Measurements from ENCODE around the gene ENTHD1.

Gene ENTHD1

DNA sequence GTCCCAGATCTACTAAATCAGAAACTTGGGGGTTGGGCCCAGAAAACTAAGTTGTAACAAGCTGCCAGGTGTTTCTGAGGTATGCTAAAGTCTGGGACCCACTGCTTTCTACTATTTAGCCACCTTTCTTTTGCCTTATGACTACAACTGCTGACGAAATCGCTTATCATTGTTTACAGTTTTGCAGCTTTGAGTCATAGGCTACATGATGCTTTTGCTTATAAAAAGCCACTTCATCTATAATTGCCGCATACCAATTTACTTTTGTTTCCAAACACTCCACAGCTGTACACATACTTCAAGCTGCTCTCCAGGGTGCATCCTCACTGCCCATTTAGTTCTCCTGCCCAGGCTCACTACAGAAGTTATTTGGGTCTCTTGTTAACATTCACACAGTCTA lies 144.7 kb downstream of the ENTHD1 start (continued):
- TF ChIP-seq, protein P1, sequence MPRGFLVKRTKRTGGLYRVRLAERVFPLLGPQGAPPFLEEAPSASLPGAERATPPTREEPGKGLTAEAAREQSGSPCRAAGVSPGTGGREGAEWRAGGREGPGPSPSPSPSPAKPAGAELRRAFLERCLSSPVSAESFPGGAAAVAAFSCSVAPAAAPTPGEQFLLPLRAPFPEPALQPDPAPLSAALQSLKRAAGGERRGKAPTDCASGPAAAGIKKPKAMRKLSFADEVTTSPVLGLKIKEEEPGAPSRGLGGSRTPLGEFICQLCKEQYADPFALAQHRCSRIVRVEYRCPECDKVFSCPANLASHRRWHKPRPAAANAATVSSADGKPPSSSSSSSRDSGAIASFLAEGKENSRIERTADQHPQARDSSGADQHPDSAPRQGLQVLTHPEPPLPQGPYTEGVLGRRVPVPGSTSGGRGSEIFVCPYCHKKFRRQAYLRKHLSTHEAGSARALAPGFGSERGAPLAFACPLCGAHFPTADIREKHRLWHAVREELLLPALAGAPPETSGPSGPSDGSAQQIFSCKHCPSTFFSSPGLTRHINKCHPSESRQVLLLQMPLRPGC (tag by site-specific recombination; IDR thresholded peaks at IDR 0.05) = peak; percentile 98
- TF ChIP-seq BCL11A (tag by site-specific recombination; IDR thresholded peaks at IDR 0.05; ENCODE audit: low read depth) (peak; percentile 70; the same call in 1 of the 2 replicates), SP3 (tag by site-specific recombination; IDR thresholded peaks at IDR 0.05) (peak; percentile 34; the same call in 1 of the 2 replicates), ZNF248 (tag by site-specific recombination; IDR thresholded peaks at IDR 0.05) (no peak), ZNF354C (tag by site-specific recombination; IDR thresholded peaks at IDR 0.05; ENCODE audit: borderline replicate concordance, low read depth) (no peak), ZNF391 (tag by site-specific recombination; IDR thresholded peaks at IDR 0.05; ENCODE audit: borderline replicate concordance, low read depth) (peak; percentile 72; the same call in 1 of the 2 replicates), ZNF423 (tag by site-specific recombination; IDR thresholded peaks at IDR 0.05) (no peak), ZNF560 (tag by site-specific recombination; IDR thresholded peaks at IDR 0.05; ENCODE audit: borderline replicate concordance) (no peak), KLF8 (tag by site-specific recombination; IDR thresholded peaks at IDR 0.05) (peak; percentile 85), SCRT2 (tag by site-specific recombination; IDR thresholded peaks at IDR 0.05) (peak; percentile 55; the same call in 1 of the 2 replicates), ZNF335 (tag by site-specific recombination; conservative IDR thresholded peaks at IDR 0.05) (peak; percentile 53; the same call in 1 of the 2 replicates), FEZF1 (tag by site-specific recombination; IDR thresholded peaks at IDR 0.05) (peak; percentile 99), ZNF837 (tag by site-specific recombination; IDR thresholded peaks at IDR 0.05) (no peak), GLI2 (tag by site-specific recombination; IDR thresholded peaks at IDR 0.05; ENCODE audit: borderline replicate concordance, low read depth) (peak; percentile 77; the same call in 1 of the 2 replicates), OSR2 (tag by site-specific recombination; IDR thresholded peaks at IDR 0.05) (peak; percentile 80), ZNF843 (tag by site-specific recombination; IDR thresholded peaks at IDR 0.05) (peak; percentile 84), ZNF785 (tag by site-specific recombination; IDR thresholded peaks at IDR 0.05) (0 out of 2 replicates have a peak, but pooled peaks have one; percentile 23), EGR2 (tag by site-specific recombination; IDR thresholded peaks at IDR 0.05; ENCODE audit: low read depth) (no peak)
- TF ChIP-seq, protein P2, sequence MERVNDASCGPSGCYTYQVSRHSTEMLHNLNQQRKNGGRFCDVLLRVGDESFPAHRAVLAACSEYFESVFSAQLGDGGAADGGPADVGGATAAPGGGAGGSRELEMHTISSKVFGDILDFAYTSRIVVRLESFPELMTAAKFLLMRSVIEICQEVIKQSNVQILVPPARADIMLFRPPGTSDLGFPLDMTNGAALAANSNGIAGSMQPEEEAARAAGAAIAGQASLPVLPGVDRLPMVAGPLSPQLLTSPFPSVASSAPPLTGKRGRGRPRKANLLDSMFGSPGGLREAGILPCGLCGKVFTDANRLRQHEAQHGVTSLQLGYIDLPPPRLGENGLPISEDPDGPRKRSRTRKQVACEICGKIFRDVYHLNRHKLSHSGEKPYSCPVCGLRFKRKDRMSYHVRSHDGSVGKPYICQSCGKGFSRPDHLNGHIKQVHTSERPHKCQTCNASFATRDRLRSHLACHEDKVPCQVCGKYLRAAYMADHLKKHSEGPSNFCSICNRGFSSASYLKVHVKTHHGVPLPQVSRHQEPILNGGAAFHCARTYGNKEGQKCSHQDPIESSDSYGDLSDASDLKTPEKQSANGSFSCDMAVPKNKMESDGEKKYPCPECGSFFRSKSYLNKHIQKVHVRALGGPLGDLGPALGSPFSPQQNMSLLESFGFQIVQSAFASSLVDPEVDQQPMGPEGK (tag by site-specific recombination; IDR thresholded peaks at IDR 0.05) = peak; percentile 21; the same call in 1 of the 2 replicates
- TF ChIP-seq, protein P3, sequence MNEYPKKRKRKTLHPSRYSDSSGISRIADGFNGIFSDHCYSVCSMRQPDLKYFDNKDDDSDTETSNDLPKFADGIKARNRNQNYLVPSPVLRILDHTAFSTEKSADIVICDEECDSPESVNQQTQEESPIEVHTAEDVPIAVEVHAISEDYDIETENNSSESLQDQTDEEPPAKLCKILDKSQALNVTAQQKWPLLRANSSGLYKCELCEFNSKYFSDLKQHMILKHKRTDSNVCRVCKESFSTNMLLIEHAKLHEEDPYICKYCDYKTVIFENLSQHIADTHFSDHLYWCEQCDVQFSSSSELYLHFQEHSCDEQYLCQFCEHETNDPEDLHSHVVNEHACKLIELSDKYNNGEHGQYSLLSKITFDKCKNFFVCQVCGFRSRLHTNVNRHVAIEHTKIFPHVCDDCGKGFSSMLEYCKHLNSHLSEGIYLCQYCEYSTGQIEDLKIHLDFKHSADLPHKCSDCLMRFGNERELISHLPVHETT (tag by site-specific recombination; IDR thresholded peaks at IDR 0.05) = peak; percentile 90
- TF ChIP-seq, protein P4, sequence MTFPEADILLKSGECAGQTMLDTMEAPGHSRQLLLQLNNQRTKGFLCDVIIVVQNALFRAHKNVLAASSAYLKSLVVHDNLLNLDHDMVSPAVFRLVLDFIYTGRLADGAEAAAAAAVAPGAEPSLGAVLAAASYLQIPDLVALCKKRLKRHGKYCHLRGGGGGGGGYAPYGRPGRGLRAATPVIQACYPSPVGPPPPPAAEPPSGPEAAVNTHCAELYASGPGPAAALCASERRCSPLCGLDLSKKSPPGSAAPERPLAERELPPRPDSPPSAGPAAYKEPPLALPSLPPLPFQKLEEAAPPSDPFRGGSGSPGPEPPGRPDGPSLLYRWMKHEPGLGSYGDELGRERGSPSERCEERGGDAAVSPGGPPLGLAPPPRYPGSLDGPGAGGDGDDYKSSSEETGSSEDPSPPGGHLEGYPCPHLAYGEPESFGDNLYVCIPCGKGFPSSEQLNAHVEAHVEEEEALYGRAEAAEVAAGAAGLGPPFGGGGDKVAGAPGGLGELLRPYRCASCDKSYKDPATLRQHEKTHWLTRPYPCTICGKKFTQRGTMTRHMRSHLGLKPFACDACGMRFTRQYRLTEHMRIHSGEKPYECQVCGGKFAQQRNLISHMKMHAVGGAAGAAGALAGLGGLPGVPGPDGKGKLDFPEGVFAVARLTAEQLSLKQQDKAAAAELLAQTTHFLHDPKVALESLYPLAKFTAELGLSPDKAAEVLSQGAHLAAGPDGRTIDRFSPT (tag by site-specific recombination; IDR thresholded peaks at IDR 0.05) = peak; percentile 86
- TF ChIP-seq, protein P5, sequence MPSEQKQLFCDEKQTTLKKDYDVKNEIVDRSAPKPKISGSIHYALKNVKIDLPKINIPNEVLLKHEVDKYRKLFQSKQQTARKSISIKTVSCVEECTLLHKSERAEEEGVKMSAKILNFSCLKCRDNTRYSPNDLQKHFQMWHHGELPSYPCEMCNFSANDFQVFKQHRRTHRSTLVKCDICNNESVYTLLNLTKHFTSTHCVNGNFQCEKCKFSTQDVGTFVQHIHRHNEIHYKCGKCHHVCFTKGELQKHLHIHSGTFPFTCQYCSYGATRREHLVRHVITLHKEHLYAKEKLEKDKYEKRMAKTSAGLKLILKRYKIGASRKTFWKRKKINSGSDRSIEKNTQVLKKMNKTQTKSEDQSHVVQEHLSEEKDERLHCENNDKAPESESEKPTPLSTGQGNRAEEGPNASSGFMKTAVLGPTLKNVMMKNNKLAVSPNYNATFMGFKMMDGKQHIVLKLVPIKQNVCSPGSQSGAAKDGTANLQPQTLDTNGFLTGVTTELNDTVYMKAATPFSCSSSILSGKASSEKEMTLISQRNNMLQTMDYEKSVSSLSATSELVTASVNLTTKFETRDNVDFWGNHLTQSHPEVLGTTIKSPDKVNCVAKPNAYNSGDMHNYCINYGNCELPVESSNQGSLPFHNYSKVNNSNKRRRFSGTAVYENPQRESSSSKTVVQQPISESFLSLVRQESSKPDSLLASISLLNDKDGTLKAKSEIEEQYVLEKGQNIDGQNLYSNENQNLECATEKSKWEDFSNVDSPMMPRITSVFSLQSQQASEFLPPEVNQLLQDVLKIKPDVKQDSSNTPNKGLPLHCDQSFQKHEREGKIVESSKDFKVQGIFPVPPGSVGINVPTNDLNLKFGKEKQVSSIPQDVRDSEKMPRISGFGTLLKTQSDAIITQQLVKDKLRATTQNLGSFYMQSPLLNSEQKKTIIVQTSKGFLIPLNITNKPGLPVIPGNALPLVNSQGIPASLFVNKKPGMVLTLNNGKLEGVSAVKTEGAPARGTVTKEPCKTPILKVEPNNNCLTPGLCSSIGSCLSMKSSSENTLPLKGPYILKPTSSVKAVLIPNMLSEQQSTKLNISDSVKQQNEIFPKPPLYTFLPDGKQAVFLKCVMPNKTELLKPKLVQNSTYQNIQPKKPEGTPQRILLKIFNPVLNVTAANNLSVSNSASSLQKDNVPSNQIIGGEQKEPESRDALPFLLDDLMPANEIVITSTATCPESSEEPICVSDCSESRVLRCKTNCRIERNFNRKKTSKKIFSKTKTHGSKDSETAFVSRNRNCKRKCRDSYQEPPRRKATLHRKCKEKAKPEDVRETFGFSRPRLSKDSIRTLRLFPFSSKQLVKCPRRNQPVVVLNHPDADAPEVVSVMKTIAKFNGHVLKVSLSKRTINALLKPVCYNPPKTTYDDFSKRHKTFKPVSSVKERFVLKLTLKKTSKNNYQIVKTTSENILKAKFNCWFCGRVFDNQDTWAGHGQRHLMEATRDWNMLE (tag by site-specific recombination; conservative IDR thresholded peaks at IDR 0.05; ENCODE audit: low read depth) = peak; percentile 69
- TF ChIP-seq, protein P6, sequence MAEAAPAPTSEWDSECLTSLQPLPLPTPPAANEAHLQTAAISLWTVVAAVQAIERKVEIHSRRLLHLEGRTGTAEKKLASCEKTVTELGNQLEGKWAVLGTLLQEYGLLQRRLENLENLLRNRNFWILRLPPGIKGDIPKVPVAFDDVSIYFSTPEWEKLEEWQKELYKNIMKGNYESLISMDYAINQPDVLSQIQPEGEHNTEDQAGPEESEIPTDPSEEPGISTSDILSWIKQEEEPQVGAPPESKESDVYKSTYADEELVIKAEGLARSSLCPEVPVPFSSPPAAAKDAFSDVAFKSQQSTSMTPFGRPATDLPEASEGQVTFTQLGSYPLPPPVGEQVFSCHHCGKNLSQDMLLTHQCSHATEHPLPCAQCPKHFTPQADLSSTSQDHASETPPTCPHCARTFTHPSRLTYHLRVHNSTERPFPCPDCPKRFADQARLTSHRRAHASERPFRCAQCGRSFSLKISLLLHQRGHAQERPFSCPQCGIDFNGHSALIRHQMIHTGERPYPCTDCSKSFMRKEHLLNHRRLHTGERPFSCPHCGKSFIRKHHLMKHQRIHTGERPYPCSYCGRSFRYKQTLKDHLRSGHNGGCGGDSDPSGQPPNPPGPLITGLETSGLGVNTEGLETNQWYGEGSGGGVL (tag by site-specific recombination; IDR thresholded peaks at IDR 0.05) = peak; percentile 63
- TF ChIP-seq, protein P7, sequence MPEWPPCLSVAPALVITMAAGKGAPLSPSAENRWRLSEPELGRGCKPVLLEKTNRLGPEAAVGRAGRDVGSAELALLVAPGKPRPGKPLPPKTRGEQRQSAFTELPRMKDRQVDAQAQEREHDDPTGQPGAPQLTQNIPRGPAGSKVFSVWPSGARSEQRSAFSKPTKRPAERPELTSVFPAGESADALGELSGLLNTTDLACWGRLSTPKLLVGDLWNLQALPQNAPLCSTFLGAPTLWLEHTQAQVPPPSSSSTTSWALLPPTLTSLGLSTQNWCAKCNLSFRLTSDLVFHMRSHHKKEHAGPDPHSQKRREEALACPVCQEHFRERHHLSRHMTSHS (tag by site-specific recombination; IDR thresholded peaks at IDR 0.05) = peak; percentile 84; the same call in 1 of the 2 replicates
